ENCODE results near the gene TMEM200A. TPM values are rescaled to one million over a fixed set of nuclear protein-coding genes. Genes with fewer than 3 reads are reported as not detected.

Gene TMEM200A
- total and polyA plus RNA-seq, 9 donors, result 9.2 to 28.7 (median 18.2) TPM

- no peaks in the 10 kb centered on the region for H3K9me3 ChIP-seq (replicated peaks; ENCODE audit: control insufficient read depth, low read depth, low read length)
- no peak overlapping the region for H3K27ac ChIP-seq (ENCODE audit: low read length)
- WGBS (ENCODE audit: insufficient coverage), result no CpG with 5 or more reads among the region's 2 CpGs
- H3K36me3 ChIP-seq (ENCODE audit: control insufficient read depth, insufficient read depth, low read length), result no peaks in the 10 kb centered on the region
- no peaks in the 10 kb centered on the region for H3K4me1 ChIP-seq (ENCODE audit: control insufficient read depth, insufficient read depth, low read length)
- DNase-seq, result no peak
- H3K27me3 ChIP-seq (ENCODE audit: control insufficient read depth, insufficient read depth, low read length), result no peaks in the 10 kb centered on the region
- H3K4me3 ChIP-seq (ENCODE audit: low read length), result no peak overlapping the region
Observed at GRCh38 chr6:130373992-130374391, 8.2 kb downstream of the TMEM200A start.

GRCh38 chr6:130376936-130377335 lies 11.1 kb downstream of the TMEM200A start:
- Histone ChIP-seq H3K4me1 (ENCODE audit: control insufficient read depth, insufficient read depth, low read length) (no peaks in the 10 kb centered on the region), H3K9me3 (replicated peaks; ENCODE audit: control insufficient read depth, low read depth, low read length) (no peaks in the 10 kb centered on the region), H3K27me3 (ENCODE audit: control insufficient read depth, insufficient read depth, low read length) (no peaks in the 10 kb centered on the region), H3K36me3 (ENCODE audit: control insufficient read depth, insufficient read depth, low read length) (no peaks in the 10 kb centered on the region), H3K27ac (ENCODE audit: low read length) (no peak overlapping the region), H3K4me3 (ENCODE audit: low read length) (no peak overlapping the region)
- no peak for DNase-seq
- WGBS (ENCODE audit: insufficient coverage), result 83% methylated on average over 1 of the region's 1 CpG

- Histone ChIP-seq H3K4me3 (ENCODE audit: low read length) (no peak overlapping the region), H3K27me3 (ENCODE audit: control insufficient read depth, insufficient read depth, low read length) (no peaks in the 10 kb centered on the region), H3K4me1 (ENCODE audit: control insufficient read depth, insufficient read depth, low read length) (no peaks in the 10 kb centered on the region), H3K9me3 (replicated peaks; ENCODE audit: control insufficient read depth, low read depth, low read length) (no peaks in the 10 kb centered on the region), H3K36me3 (ENCODE audit: control insufficient read depth, insufficient read depth, low read length) (no peaks in the 10 kb centered on the region), H3K27ac (ENCODE audit: low read length) (no peak overlapping the region)
- DNase-seq, result no peak
Observed at GRCh38 chr6:130377371-130377770, 11.6 kb downstream of the TMEM200A start.

DNA sequence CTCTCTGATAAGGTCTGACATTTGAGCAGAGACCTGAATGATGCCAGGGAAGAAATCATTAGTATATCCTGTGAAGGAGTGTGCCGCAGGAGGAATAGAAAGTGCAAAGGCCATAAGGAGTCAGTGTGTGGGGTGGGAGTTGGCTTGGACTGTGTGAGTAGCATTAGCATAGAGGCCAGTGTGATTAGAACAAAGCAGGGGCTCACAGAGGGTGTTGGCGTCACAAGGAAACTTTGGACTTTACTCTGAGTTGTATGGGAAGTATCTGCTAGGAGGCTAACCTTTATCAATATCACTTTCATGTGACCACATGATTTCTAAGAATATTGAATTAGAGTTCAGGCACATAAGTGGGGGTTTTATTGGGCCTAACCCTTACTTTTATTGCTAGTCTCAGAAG lies 12.1 kb downstream of the TMEM200A start:
- no peak for DNase-seq
- Histone ChIP-seq H3K27ac (ENCODE audit: low read length) (no peak overlapping the region), H3K27me3 (ENCODE audit: control insufficient read depth, insufficient read depth, low read length) (no peaks in the 10 kb centered on the region), H3K4me3 (ENCODE audit: low read length) (no peak overlapping the region), H3K4me1 (ENCODE audit: control insufficient read depth, insufficient read depth, low read length) (no peaks in the 10 kb centered on the region), H3K9me3 (replicated peaks; ENCODE audit: control insufficient read depth, low read depth, low read length) (no peaks in the 10 kb centered on the region), H3K36me3 (ENCODE audit: control insufficient read depth, insufficient read depth, low read length) (no peaks in the 10 kb centered on the region)
- 82% methylated on average over 1 of the region's 2 CpGs for WGBS (ENCODE audit: insufficient coverage)

DNA sequence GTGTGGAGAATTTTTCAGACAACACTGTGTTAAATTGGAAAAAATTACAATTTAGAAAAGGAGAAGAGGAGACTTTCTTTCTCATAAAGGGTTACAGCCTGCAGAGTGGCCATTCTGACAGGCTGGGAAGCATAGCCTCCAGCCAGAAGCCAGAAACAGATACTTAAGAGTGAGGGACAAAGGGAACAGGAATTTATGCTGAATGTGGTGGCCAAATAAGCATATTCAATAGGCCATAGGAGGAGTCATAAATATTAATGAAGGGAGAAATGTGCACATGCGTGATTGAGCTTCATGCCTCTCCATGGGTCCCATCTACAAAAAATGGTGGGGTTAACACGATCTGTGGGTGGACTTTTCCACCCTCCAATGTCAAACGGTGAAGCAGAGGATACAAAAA lies 13.4 kb downstream of the TMEM200A start:
- no peak overlapping the region for H3K27ac ChIP-seq (ENCODE audit: low read length)
- no peaks in the 10 kb centered on the region for H3K36me3 ChIP-seq (ENCODE audit: control insufficient read depth, insufficient read depth, low read length)
- no peak for DNase-seq
- no peak overlapping the region for H3K4me3 ChIP-seq (ENCODE audit: low read length)
- no peaks in the 10 kb centered on the region for H3K27me3 ChIP-seq (ENCODE audit: control insufficient read depth, insufficient read depth, low read length)
- WGBS (ENCODE audit: insufficient coverage), result 100% methylated on average over 1 of the region's 3 CpGs
- H3K4me1 ChIP-seq (ENCODE audit: control insufficient read depth, insufficient read depth, low read length), result no peaks in the 10 kb centered on the region
- no peaks in the 10 kb centered on the region for H3K9me3 ChIP-seq (replicated peaks; ENCODE audit: control insufficient read depth, low read depth, low read length)

- no peaks in the 10 kb centered on the region for H3K27me3 ChIP-seq (ENCODE audit: control insufficient read depth, insufficient read depth, low read length)
- H3K4me1 ChIP-seq (ENCODE audit: control insufficient read depth, insufficient read depth, low read length), result no peaks in the 10 kb centered on the region
- H3K9me3 ChIP-seq (replicated peaks; ENCODE audit: control insufficient read depth, low read depth, low read length), result no peaks in the 10 kb centered on the region
- H3K4me3 ChIP-seq (ENCODE audit: low read length), result no peak overlapping the region
- H3K27ac ChIP-seq (ENCODE audit: low read length), result no peak overlapping the region
- no peaks in the 10 kb centered on the region for H3K36me3 ChIP-seq (ENCODE audit: control insufficient read depth, insufficient read depth, low read length)
- no peak for DNase-seq
Observed at GRCh38 chr6:130381012-130381411, 15.2 kb downstream of the TMEM200A start.

DNA sequence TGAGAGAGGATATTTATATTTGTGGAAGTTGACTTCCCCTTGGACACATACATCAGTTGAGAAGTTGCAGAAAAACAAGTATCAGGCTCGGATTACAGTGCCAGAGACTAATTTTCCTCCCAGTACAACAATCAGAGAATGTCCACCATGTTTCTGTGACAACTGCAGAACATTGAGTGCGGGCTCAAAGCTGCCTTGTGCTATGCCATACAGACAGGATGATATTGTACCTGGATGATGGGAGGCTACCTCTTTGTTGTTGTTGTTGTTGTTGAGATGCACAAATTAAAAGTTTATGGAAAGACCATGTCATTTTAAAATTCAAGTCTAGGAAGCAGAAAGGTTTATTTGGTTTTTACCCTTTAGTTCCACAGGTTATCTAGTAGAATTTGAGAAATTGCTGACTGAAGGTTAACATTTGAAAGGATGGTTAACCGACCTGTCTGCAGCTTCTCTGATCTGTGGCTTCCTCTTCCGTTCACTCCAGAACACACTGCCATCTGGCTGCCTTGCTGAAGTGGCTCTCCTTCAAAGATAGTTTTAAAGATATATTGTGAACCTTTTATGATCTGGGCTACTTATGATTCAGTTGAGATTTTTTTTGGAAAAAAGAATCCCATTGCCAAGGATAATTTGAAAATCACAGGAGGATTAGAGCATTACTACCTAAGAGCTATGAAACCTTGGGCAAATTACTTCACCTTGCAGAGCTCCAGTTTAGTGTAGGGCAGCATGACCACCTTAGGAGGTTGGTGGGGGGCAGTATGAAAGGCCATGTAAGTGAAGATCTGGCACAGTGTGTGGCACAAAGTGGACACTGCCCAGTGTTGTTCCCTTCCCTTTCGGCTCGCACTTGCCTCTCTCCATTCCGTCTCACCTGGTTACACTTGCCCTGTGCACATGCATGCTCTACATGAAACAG lies 15.9 kb downstream of the TMEM200A start:
- Histone ChIP-seq H3K27ac (ENCODE audit: low read length) (no peak overlapping the region), H3K36me3 (ENCODE audit: control insufficient read depth, insufficient read depth, low read length) (no peaks in the 10 kb centered on the region), H3K9me3 (replicated peaks; ENCODE audit: control insufficient read depth, low read depth, low read length) (no peaks in the 10 kb centered on the region), H3K27me3 (ENCODE audit: control insufficient read depth, insufficient read depth, low read length) (no peaks in the 10 kb centered on the region), H3K4me3 (ENCODE audit: low read length) (no peak overlapping the region), H3K4me1 (ENCODE audit: control insufficient read depth, insufficient read depth, low read length) (no peaks in the 10 kb centered on the region)
- no peak for DNase-seq
- WGBS (ENCODE audit: insufficient coverage), result 100% methylated on average over 2 of the region's 7 CpGs

DNA sequence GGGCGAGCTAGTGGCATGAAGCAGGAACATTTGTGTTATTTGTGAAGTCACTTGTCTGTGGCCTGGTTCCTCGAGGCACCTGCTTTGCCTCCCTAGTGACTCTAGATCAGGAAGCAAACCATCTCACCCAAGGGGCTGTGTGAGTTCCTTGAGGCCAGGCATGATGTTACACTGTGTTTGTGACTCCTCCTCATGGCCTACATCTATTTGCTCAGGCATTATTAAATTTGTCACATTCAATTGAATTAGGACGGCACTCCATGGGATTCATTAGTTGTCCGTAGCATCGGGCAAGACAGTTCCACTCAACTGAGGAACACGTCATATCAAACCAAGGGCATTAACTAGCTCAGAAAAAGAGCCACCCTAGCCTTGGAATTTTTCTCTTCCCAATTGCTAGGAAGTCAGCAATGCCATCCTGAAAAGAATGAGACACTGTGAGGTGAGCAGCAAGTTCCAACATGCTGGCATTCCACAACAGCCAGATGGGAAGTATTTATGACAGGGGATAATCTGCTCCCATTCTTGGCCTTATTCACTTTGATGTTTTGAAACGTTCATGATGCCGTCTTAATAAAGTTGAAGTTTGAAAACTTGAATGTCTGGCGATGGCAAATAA lies 17.2 kb downstream of the TMEM200A start:
- Histone ChIP-seq H3K4me3 (ENCODE audit: low read length) (no peak overlapping the region), H3K27me3 (ENCODE audit: control insufficient read depth, insufficient read depth, low read length) (no peaks in the 10 kb centered on the region), H3K27ac (ENCODE audit: low read length) (no peak overlapping the region), H3K9me3 (replicated peaks; ENCODE audit: control insufficient read depth, low read depth, low read length) (no peaks in the 10 kb centered on the region), H3K4me1 (ENCODE audit: control insufficient read depth, insufficient read depth, low read length) (no peaks in the 10 kb centered on the region), H3K36me3 (ENCODE audit: control insufficient read depth, insufficient read depth, low read length) (no peaks in the 10 kb centered on the region)
- 86% methylated on average over 4 of the region's 9 CpGs for WGBS (ENCODE audit: insufficient coverage)
- no peak for DNase-seq

DNA sequence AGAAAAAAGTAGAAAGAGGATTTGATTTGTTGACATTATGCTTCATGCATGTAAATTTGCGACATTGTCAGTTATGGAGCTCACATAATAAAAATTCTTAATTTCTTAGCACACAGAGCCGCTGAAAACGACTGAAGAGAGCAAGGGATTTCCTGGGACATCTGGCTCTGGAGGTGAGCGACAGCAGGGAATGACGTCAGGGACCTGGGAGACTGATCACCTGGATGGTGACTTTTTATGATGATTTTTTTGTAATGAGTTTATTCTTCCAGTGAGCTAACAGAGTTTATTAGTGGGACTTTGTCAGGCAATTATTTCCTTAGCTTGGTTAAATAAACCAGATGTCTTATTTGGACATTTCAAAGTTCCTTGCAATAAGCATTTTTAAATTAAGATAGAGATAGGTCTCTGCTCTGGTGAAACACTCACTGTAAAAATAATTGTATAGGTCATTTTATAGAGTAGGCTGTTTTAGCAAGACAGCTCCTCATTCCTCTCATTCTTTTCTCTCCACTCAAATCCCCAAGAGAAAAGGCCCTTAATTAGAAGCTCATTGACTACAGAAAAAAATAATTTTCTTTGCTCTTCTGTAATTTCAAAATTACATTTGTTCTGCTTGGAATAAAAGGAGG lies 19.4 kb downstream of the TMEM200A start:
- DNase-seq, result no peak
- no peaks in the 10 kb centered on the region for H3K4me1 ChIP-seq (ENCODE audit: control insufficient read depth, insufficient read depth, low read length)

DNA sequence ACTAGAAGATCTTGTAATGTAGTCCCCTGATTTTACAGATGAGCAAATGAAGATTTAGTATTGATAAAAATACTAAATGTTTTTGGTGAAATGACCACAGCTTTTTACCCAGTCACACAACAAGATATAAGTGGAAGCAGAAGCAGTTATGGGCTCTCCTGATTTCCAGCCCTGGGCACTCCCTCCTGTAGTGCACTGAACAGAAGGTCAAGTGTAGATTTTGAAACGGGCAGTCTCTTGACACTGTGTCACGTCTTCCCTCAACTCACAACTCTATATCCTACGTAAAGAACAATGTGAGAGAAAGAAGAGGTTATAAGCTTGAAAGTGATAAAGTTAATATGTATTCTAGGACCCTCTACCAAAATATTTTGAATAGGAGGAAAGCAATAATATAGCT lies 23.3 kb downstream of the TMEM200A start:
- no peak overlapping the region for H3K27ac ChIP-seq (ENCODE audit: low read length)
- H3K36me3 ChIP-seq (ENCODE audit: control insufficient read depth, insufficient read depth, low read length), result no peaks in the 10 kb centered on the region
- no CpG with 5 or more reads among the region's 3 CpGs for WGBS (ENCODE audit: insufficient coverage)
- H3K4me1 ChIP-seq (ENCODE audit: control insufficient read depth, insufficient read depth, low read length), result no peaks in the 10 kb centered on the region
- H3K4me3 ChIP-seq (ENCODE audit: low read length), result no peak overlapping the region
- no peak for DNase-seq
- H3K9me3 ChIP-seq (replicated peaks; ENCODE audit: control insufficient read depth, low read depth, low read length), result no peaks in the 10 kb centered on the region
- no peaks in the 10 kb centered on the region for H3K27me3 ChIP-seq (ENCODE audit: control insufficient read depth, insufficient read depth, low read length)

More for the DNA sequence above, 19.4 kb downstream of the TMEM200A start:
- 50% methylated on average over 1 of the region's 5 CpGs for WGBS (ENCODE audit: insufficient coverage)
- H3K4me3 ChIP-seq (ENCODE audit: low read length), result no peak overlapping the region
- H3K27me3 ChIP-seq (ENCODE audit: control insufficient read depth, insufficient read depth, low read length), result no peaks in the 10 kb centered on the region
- no peaks in the 10 kb centered on the region for H3K36me3 ChIP-seq (ENCODE audit: control insufficient read depth, insufficient read depth, low read length)
- H3K27ac ChIP-seq (ENCODE audit: low read length), result no peak overlapping the region
- no peaks in the 10 kb centered on the region for H3K9me3 ChIP-seq (replicated peaks; ENCODE audit: control insufficient read depth, low read depth, low read length)
